Tongue (tissue), 2 donors: ENCODE results near the gene DDX1. TPM values are rescaled to one million over a fixed set of nuclear protein-coding genes. Genes with fewer than 3 reads are reported as not detected.
"Not testable (repeated sequence)": the region's sequence is repeated elsewhere in the genome, so short reads cannot be mapped to it uniquely, and the experiment has no call there.

Source experiments
- DNase-seq: peaks from one replicate; pipeline ENCODE4 v3.0.0-alpha.2; 2015
- total RNA-seq: library from RNA; depleted of rRNA; stranded (reverse); fragments of >200 nt; gene quantifications from one replicate; pipeline ENCODE4 v1.2.3, GENCODE V29; 2014

Gene DDX1
- total RNA-seq = 106 TPM

DNA sequence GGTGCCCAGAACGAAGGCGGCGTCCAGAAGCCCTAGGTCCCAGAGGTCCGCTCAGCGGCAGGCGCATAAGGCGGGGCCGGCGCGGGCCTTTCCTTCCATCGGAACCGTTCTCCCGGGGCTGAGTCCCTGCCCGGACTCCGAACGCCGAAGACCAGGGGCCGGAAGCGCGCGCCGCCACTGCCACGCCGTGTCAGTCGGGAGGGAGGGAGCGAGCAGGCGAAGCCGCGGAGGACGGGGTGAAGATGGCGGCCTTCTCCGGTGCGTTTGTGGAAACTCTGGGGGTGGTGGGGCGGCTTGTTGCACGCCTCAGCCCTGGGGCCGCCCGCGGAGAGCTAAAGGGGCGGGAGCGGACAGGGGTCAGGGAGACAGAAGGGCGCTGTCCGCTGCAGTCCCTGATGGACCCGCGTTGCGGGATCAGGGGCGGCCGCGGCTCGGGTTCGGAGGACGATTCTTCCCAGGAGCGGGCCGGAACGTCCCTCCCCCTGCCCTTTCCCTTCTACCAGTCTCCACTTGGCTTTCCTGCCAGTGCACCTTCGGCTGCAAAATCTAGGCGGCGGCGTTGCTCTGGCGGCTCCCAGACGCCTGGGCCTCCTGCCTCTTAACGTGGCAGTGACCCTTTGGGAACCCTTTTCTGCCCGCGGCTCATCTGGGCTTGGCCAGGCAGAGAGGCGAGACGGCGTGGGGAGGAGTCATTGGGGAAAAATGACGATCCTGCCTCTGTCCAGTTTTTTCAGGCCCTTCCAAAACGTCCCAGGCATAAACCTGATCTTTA, at the start of gene DDX1:
DDX1 (plus strand) TSS at position 177 of the 772 bp plus-strand sequence; CDS start at position 243, 66 bp downstream.
- DNase-seq = peak; percentile 93

GRCh38 chr2:15542269-15542668, 49.4 kb upstream of the DDX1 start:
- not testable (repeated sequence) for DNase-seq

- no peak for DNase-seq
Measured at GRCh38 chr2:15543053-15543452, 48.6 kb upstream of the DDX1 start.

DNA sequence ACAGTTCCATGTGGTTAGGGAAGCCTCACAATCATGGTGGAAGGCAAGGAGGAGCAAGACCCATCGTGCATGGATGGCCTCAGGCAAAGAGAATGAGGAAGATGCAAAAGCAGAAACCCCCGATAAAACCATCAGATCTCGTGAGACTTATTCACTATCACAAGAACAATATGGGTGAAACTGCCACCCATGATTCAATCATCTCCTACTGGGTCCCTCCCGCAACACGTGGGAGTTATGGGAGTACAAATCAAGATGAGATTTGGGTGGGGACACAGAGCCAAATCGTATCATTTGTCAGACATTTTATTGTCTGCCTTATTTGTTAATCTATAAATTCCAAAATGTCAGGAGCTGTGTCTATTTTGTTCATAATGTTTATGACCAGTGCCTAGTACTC, 48.1 kb upstream of the DDX1 start:
- DNase-seq = no peak

- no peak for DNase-seq
Measured at GRCh38 chr2:15544227-15544626, 47.4 kb upstream of the DDX1 start.

GRCh38 chr2:15546297-15547098, 45.2 kb upstream of the DDX1 start:
- no peak for DNase-seq

DNA sequence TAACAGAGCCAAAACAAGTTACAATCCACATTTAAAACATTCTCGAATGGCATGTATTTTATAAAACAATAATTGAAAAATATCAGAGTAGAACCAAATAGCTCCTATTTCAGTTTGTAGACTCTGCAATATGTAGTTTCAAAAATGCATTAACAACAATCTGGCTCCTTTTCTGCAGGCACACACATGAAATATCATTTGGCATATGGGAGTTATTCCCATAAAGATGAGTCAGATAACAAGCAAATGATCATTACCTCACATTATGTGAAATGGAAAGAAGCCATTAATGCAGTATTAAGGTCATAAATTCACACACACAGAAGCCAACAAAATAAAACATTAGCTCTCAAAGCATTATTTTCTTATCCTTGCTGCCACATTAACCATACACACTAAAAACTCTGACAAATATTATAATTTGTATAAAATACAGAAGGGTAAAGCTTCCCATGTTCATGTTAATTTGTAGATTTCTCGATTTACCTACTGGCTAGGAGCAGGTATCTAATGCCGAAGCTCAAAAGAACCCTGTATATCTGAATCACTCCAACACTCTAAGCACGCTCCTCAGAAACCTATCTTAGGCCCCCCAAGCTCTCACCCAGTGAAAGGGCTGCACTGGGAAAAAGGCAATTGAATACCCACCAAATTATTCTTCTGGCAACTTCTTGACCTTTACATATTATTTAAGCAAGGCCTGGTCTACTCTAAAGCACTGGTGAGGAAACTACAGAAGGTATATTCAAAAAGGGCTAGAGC, 44.4 kb upstream of the DDX1 start:
- no peak for DNase-seq

DNA sequence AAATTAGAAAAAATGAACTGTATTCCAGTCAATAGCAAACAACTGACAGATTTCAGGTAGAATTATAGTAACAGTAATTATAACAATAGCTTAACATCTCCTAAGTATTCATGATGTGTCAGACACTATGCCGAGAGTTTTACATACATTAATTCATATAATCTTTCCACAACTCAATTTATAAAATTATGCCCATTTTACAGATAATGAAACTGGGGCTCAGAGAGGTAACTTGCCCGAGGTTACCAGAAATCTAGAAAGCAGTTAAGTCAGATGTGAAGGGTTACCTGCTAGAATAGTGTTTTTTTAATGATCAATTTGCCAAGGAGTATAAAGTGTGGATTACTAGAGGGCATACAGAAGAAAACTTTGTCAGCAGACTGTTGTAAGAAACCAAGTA, 42.7 kb upstream of the DDX1 start:
- DNase-seq = no peak

DNA sequence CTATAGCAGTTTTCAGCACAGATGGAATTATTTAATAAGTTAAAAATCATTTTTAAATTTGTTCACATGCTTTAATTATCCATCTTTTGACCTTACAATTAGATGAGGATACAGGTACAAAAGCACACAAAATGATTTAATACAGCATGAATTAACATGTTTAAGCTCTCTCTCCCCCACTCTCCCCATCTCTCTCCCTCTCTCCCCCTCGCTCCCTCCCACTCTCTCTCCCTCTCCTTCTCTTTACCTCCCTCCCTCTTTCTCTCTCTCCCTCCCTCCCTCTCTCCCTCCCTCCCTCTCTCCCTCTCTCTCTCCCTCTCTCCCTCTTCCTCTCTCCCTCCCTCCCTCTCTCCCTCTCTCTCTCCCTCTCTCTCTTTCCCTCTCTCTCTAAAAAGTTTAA, 38.1 kb upstream of the DDX1 start:
- no peak for DNase-seq

GRCh38 chr2:15553951-15554350, 37.7 kb upstream of the DDX1 start:
- no peak for DNase-seq

DNA sequence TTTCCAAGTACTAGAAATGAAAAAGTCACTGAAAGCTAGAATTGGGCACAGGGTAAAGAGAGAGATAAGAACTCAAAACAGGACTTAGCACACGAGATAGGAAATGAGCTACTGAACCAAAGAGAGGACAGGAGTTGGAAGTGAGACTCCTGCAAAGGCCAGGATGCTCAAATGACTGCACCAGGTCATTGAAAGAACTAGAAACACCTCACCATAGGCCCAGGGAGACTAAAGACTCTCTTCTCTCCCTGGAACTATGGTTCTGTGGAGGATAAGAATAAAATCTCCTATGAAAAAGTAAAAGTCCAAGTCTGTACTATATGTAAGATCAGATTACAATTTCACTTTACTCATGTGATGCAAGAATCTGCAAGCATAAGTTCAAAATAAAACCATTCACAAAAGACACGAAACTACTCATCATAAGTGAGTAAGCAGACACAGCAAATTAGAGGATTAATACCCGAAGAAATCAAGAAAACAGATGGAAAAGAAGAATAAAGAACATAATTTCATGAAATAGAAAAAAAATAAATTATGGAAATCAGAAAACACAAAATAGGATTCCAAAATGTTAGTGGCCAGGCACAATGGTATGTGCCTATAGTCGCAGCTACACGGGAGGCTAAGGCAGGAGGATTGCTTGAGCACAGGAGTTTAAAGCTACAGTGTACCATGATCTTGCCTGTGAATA, 37.0 kb upstream of the DDX1 start:
- DNase-seq = no peak

- no peak for DNase-seq
Measured at GRCh38 chr2:15555760-15556193, 35.9 kb upstream of the DDX1 start.

- no peak for DNase-seq
Measured at GRCh38 chr2:15556311-15556930, 35.2 kb upstream of the DDX1 start.

DNA sequence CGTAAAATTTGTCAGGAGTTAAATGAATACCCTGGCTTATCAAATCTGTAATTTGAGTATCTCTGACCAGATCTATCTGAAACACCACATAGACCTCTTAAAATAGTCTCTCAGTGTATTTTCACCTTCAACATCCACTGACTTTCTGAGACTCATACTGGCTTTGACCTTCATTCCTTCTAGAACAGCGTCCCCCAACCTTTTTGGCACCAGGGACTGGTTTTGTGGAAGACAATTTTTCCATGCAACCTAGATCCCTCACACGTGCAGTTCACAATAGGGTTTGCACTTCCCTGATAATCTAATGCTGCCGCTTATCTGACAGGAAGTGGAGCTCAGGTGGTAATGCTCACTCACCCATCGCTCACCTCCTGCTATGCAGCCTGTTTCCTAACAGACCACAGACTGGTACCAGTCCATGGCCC, 33.8 kb upstream of the DDX1 start:
- DNase-seq = no peak

DNA sequence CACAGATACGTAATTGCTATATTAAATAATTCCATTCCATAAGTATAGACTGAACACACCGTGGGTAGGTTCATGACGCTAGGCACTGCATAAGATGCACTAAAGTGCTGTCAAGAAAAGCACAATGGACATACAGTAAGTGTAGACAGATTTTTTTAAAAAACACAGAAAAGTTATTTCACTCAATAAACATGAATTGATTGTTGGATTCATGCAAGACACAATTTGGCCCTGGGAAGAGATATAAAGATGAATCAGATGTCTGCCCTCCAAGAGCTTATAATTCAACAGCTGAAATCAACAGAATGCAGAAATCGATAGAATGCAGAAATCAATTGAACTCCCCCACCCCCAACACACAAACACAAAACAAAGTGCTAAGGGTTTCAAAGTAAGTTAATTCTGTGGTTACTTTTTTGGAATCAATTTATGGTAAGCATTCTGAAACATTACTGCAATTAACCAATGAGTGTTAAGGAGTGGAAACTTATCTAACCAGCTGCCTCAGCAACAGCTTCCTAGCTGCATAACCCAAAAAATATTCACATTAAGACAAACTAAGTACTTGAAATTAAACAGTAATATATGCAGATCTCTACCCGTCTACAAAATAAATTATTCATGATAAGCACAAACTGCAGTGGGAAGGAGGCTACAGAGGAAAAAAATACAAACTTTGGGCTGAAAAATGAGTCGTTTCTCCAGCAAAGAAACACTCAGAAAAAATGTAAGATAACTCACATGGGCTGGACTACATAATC, 32.1 kb upstream of the DDX1 start:
- no peak for DNase-seq

DNA sequence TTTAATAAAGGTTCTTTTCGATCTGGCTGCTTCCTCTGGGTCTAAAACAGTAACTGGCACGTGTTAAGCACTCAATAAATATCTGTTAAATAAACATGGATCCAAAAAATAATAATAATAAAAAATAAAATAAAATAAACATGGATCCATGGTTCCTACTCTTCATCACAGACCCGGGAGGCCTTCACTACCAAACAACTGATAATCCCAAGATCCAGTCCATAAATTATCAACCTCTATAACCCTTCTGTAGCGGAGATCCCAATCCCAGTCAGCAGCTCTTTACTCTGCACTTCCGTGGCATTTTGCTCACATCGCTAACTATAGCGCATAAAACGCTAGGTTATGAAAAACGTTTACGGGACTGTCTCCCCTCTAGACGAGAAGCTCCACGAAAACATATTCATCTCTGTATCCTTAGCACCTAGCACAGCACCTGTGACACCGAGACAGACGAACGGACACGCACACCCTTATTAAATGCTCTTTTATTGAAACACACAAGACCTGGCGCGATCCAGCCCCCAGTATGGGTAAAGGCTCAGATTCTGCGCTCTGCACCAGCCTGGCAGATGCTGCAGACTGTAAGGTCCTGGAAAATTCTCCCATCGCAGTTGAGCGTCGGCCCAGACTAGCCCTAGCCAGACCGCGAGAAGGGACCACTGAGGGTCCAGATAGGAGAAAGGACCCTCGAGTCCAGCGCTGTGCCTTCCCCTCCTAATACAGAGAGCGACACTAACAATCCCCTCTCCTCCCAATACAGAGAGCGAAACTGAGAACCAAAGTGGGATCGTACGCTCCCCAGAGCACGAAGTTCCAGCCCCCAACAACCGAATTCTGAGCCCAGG, 31.3 kb upstream of the DDX1 start:
- peak; percentile 54 for DNase-seq

- DNase-seq = peak; percentile 97
Measured at GRCh38 chr2:15560988-15561573, 30.6 kb upstream of the DDX1 start, which contains the start of gene NBAS. Gene NBAS, minus strand, starts transcription at chr2:15561334. Its CDS starts 30 bp downstream, at chr2:15561304.

GRCh38 chr2:15561574-15562344, 29.9 kb upstream of the DDX1 start:
- peak; percentile 74 for DNase-seq
